Activated CD4-positive, CD25-positive, alpha-beta regulatory T cell (primary cell): ENCODE data around the gene ADAMTSL1.

ENCODE experiments used
- DNase-seq, 4 experiments: peaks; one replicate each; lab custom pipeline; 2025; lab: John Stamatoyannopoulos, UW

Gene ADAMTSL1

DNA sequence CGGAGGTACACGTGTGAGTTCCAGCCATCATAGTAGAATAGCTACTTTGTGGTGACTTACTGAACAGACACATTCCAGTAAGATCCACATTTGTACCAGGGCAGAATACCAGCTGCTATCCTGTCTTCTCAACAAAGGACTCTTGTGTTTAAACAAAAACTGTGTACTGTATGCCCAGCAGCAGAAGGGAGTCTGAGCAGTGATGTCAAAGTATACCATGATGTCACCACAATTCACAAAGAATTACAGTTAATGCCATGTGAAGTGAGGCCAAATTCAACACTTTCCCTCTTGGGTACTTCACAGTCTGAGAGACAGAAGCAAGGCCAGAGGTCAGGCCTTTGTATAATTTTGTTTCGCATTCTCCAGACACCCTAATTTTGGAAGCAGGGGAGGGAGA is 137.0 kb downstream of the ADAMTSL1 start:
- DNase-seq = no peak

DNA sequence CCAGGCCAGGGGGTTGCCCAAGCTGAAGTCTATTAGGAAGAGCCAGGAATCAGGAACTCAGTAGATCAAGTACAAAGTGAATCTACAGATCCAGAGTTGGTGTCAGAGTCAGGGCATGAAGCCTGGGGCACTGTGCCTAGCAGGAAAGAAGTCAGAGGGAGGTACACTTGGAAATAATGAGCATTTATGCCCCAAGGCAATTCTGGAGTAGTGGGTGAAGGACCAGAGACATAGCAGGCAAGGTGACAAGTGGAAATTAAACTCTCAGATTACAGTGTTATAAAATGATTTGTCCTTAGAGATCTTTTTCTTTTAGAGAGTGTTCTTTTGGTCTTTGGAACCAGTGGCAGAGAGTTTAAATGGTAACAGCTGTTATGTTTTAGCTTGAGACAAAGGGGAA is 138.0 kb downstream of the ADAMTSL1 start:
- no peak for DNase-seq

GRCh38 chr9:18614116-18614515 is 140.2 kb downstream of the ADAMTSL1 start:
- DNase-seq = no peak

DNA sequence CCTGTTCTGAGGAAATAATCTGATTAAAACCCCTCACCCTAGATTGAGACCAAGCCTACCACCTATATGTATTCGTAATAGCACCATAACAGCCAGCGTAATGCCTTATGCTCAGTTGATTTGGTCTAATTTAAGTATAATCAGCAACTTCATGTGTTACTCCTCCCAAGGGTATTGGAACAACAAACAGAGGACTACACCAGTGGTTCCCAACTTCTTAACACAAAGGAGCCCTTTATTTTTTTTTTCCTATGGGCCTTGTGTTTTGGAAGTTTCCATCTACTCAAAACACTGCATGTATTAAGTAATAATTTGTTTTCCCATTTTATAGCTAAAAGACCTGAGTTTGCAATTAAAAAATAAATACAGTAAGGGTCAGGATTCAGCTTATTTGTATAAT is 140.7 kb downstream of the ADAMTSL1 start:
- DNase-seq = no peak

DNA sequence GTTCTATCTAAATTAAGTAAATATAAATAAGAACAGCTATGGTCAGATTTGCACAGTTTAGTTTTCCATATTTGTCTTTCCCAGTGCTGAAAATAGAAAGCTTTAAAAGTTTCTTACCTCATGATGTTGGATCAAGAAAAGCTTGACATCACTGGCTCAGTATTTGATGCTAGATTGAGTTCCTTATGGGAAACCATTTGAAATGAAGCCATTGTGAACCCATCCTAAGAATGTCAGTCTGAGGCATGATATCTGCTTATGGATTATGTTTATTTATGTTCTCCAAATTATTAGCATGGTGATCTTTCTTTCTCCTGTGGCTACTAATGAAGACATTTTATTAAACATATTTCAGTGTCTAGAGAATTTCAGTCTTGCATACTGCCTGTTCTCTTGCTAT is 143.0 kb downstream of the ADAMTSL1 start:
- no peak for DNase-seq

- no peak for DNase-seq
Observed at GRCh38 chr9:18617759-18618158, 143.8 kb downstream of the ADAMTSL1 start.

DNA sequence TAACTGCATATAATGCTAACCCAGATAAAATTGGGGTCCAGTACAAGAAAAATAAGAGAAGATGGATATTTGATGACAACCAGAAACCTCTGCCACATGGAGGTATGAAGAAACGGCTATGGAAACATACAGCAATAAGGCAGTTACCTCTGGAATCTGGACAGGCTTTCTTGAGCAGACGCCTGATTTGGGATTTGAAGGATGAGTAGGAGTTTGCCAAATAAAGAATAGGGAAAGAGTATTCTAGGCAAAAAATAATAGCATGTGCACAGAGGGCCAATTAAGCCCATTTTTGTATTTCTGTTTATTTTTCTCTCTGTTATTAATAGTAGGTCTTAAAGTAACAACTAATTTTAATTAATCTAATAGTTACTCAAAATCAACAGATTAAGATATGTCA is 144.9 kb downstream of the ADAMTSL1 start:
- DNase-seq = no peak

GRCh38 chr9:18622186-18622836 is 148.4 kb downstream of the ADAMTSL1 start:
- no peak for DNase-seq

GRCh38 chr9:18623221-18624079 is 149.5 kb downstream of the ADAMTSL1 start:
- DNase-seq = no peak

DNA sequence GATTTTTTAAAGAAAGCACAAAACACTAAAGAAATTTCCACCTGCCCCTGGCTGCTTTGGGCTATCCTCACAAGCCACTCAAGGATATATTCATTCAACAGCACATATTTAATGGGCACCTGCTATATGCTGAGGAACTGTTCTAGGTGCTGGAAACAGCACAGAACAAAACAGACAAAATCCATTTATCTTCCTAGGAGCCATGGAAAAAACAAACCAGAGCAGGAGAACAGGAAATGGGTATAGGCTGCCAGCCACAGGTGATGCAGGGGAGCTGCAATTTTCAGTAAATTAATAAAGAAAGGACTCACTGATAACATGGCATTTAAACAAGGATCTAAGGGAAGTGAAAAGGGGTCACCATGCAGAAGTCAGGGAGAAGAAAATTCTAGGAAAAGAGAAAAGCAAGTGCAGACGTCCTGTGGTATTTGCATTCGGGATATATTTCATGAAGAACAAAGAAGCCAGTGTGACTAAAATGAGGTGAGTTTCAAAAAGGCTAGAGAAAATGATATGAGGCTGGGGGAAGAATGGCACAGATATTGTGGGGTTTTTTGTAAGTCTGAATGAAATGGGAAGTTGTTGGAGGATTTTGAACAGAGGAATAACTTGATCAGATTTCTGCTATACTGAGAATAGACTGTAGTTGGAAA is 152.2 kb downstream of the ADAMTSL1 start:
- no peak for DNase-seq

GRCh38 chr9:18629136-18629535 is 155.2 kb downstream of the ADAMTSL1 start:
- no peak for DNase-seq

DNA sequence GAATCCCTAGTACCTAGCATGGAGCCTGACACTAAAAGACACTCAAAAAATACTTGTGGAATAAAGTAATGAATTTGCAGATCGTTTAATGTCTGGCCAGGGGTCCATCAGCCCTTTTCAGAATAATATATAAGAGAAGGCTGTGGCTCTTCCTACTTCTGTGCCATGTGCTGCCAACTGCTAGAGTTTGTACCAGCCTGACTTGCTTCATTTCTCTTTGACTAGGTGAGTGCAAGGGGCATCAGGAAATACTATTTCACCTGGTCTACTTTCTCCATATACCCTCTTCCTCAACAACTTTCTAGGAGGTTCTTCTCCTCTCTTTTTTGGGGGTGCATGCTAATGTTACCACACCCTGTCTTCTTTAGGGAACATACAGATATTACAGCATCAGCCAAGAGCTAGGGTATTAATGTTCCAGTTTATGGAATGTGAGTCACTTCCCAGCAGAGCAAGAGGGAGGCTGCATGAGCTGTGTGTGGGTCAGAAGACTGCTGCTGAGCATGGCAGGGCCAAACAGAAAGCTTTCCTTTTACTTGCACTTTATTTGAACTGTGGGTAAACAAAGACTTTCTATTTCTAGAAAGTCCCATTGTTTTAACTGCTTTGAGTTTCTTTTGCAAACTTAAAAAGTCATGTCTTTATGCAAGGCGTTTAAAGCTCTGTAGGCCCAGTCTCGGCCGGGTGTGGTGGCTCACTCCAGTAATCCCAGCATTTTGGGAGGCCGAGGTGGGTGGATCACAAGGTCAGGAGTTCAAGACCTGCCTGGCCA is 158.9 kb downstream of the ADAMTSL1 start:
- no peak for DNase-seq

DNA sequence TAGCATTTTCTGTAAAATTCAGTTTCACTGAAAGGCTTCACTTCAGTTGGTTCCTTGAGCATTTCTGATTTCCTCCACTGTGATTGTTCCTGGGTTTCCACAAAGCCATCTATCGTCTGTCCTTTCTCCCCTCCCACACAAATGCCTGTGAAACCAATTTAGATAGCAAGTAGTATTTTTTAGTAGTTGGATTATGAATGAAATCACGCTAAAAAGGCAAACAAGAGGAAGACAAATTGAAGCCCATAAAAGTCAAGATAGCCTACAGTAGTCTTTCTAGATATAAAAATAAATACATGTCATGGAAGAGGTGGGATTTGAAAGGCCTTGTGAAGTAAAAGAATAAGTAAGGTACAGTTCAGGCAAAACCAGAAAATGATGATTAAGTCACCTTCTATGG is 162.8 kb downstream of the ADAMTSL1 start:
- DNase-seq = no peak

DNA sequence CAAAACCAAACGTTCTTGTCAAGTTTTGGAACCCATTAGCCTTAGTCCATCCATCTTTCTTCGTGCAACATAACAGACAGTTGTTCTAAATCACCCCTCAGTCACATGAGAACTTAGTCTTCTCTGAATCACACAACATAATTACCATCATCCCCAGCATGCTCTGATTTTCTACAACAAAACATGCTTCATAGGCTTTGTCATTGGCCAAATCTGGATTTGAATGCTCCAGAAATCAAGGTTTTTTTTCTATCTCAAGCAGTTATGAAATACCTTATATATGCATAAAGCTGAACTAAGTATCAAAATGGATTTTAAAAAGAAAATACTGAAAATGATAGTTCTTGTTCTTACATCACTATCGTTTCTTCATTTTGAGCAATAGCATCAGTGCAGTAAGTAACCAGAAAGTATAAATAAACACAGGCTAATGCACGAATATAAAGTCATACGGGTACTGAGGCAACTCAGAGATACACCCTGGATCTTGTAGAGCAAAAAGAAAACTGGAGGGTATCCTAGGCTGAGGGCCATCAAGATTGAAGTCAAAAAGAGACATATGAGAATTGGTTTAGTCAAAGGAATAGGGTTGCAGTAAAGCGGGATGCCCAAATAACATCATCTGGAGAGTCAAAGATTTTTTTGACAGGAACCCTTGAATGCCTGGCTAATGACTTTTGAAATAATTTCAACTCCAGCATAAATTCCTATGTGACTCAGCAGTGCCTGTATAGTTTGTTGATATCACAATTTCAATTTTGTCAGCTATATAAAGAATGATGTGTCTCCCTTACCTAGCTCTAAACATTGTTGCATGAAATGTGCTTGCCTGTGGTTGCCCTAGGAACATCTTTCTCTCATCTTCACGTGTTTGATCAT is 164.7 kb downstream of the ADAMTSL1 start:
- no peak for DNase-seq

DNA sequence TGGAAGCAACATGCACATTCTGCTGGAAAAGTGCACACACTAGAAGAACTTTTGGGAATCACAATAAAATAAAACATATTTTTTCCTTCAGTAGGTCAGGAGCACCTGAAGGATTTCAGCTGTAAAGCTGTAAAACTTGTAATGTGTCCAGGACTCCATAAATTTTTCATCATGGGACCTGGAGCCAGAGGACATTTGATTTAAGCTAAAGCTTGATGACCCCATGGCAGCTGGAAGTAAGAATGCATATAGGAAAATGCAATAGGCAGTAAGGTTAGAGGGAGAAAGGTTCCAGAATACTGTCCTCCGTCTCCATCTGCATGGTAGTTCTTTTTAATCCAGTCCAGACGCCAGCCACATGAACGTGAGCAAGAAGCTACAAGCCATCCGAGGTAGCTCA is 166.0 kb downstream of the ADAMTSL1 start:
- DNase-seq = no peak

- DNase-seq = no peak
Observed at GRCh38 chr9:18658804-18659705, 185.1 kb downstream of the ADAMTSL1 start.

DNA sequence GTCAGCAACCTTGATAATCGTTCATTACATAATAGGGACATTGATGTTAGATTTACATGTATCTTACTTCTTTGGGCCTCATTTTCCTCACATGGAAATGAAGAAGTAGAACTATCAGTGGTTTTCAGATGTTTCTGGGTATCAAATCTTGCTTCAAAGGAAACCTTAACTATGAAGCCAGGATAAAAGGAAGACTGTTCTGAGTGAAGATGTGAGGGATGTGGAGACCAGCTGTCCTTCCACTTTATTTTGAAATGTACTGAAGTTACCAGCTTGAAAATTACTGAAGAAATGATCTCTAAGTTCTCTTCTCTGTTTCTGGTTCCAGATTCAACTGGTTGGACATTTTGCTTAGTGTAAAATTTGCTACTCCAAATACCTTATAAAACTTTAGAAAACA is 186.0 kb downstream of the ADAMTSL1 start:
- DNase-seq = no peak

GRCh38 chr9:18662320-18662719 is 188.4 kb downstream of the ADAMTSL1 start:
- DNase-seq = no peak

DNA sequence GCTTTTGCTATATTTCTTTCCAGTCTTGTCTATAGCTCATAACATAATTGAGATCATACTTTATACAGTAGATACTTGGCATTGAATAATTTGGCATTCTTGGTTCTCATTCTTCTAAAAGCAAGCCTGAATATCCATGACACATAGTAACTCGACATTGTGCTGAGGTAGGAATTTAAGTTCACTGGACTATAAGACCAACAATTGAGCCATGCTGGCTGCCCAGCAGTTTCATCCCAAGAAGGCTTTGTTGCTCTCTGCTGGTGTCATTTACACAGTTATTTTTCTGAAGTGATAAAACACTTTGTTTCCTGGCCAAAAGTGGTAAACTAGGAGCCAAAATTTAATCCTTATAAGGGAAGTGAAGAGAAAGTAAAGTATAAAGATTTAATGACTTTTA is 192.0 kb downstream of the ADAMTSL1 start:
- DNase-seq = no peak

DNA sequence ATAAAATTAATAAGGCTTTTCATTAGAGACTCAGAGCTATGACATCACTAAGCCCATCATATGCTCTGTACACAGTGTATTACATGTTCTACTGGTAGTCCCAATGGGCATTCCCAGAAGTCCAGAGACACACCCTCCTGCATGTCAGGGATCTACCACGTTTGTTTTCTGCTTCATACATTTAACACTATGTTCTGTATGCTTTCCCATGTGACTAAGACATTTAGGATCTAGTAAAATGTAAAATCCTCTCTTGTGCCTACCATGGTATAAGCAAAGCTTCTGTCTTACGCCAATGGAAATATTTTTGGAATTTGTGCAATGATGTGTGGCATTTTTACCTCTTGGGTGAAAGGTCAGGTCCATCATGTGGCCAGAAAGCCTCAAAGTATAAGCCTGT is 192.4 kb downstream of the ADAMTSL1 start:
- no peak for DNase-seq
